ENCODE data around the gene CNPY1. TPM values are rescaled to one million over a fixed set of nuclear protein-coding genes. Genes with fewer than 3 reads are reported as not detected.

CNPY1 gene
- total and polyA plus RNA-seq, 2 experiments from 2014 or later, result not detected

GRCh38 chr7:155571581-155572345 lies 25.4 kb upstream of the CNPY1 start:
- no peak overlapping the region for H3K4me3 ChIP-seq
- no peak for DNase-seq
- no peak overlapping the region for H3K9ac ChIP-seq
- in situ Hi-C loops (cut with MboI), result no loop called here
- H3K4me2 ChIP-seq (ENCODE audit: unreplicated experiment), result no peak overlapping the region
- no peak overlapping the region for H3K27ac ChIP-seq
- H4K20me1 ChIP-seq (ENCODE audit: insufficient read depth), result no peaks in the 10 kb centered on the region
- H3K79me2 ChIP-seq (ENCODE audit: insufficient read depth), result no peaks in the 10 kb centered on the region
- WGBS, 2 experiments (ENCODE audit: low coverage in 1 of 2, low lambda C conversion rate in 2 of 2, missing lambda C conversion rate in 2 of 2), result 26 to 33% methylated on average over 11 of the region's 11 CpGs
- H3K27me3 ChIP-seq (replicated peaks; ENCODE audit: insufficient read depth), result no peaks in the 10 kb centered on the region
- no peaks in the 10 kb centered on the region for H3K4me1 ChIP-seq (ENCODE audit: insufficient read depth)
- no peaks in the 10 kb centered on the region for H3F3A ChIP-seq (ENCODE audit: insufficient read depth)
- H3K36me3 ChIP-seq (ENCODE audit: low read depth), result no peaks in the 10 kb centered on the region
- no peaks in the 10 kb centered on the region for H3K9me3 ChIP-seq (ENCODE audit: low read depth)
- no peak overlapping the region for H2AFZ ChIP-seq
- no peaks in the 10 kb centered on the region for H3K9me2 ChIP-seq (ENCODE audit: insufficient read depth)
- TF ChIP-seq EZH2phosphoT487 (IDR thresholded peaks at IDR 0.05; ENCODE audit: insufficient read depth, low read depth) (no peak), EZH2 (IDR thresholded peaks at IDR 0.05; ENCODE audit: insufficient read depth, poor library complexity, severe bottlenecking) (no peak)

DNA sequence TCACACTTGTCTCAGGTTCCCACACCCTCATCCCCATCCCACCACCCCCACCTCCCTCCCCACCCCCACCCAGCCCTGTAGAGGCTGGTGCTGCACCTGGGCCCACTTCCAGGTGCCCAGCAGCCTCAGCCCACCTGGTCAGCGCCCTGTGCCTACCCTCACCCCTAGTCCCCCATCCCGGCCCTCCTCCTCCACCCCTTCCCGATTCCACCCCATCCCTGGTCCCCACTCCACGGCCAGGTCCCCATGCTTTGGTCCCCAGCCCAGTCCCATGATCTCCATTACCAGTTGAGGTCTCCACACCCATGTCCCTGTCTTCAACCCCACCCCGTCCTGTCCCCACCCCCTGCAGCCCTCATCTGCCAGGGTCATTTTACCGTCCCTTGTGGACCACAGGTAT lies 24.6 kb upstream of the CNPY1 start:
- Histone ChIP-seq H3K36me3 (ENCODE audit: low read depth) (no peaks in the 10 kb centered on the region), H4K20me1 (ENCODE audit: insufficient read depth) (no peaks in the 10 kb centered on the region), H2AFZ (no peak overlapping the region), H3K79me2 (ENCODE audit: insufficient read depth) (no peaks in the 10 kb centered on the region), H3K27ac (no peak overlapping the region), H3K4me3 (no peak overlapping the region), H3F3A (ENCODE audit: insufficient read depth) (no peaks in the 10 kb centered on the region), H3K9me3 (ENCODE audit: low read depth) (no peaks in the 10 kb centered on the region), H3K9me2 (ENCODE audit: insufficient read depth) (no peaks in the 10 kb centered on the region), H3K9ac (no peak overlapping the region), H3K4me1 (ENCODE audit: insufficient read depth) (no peaks in the 10 kb centered on the region), H3K4me2 (ENCODE audit: unreplicated experiment) (no peak overlapping the region), H3K27me3 (replicated peaks; ENCODE audit: insufficient read depth) (no peaks in the 10 kb centered on the region)
- in situ Hi-C loops (cut with MboI), result no loop called here
- no peak for TF ChIP-seq EZH2phosphoT487 (IDR thresholded peaks at IDR 0.05; ENCODE audit: insufficient read depth, low read depth)
- no peak for TF ChIP-seq EZH2 (IDR thresholded peaks at IDR 0.05; ENCODE audit: insufficient read depth, poor library complexity, severe bottlenecking)
- DNase-seq, result no peak
- 32 to 46% methylated on average over 3 to 6 of the region's 6 CpGs for WGBS, 2 experiments (ENCODE audit: low coverage in 1 of 2, low lambda C conversion rate in 2 of 2, missing lambda C conversion rate in 2 of 2)

- no peaks in the 10 kb centered on the region for H3K9me2 ChIP-seq (ENCODE audit: insufficient read depth)
- no peak for TF ChIP-seq EZH2phosphoT487 (IDR thresholded peaks at IDR 0.05; ENCODE audit: insufficient read depth, low read depth)
- H3K4me3 ChIP-seq, result no peak overlapping the region
- H3K27ac ChIP-seq, result no peak overlapping the region
- H3K4me1 ChIP-seq (ENCODE audit: insufficient read depth), result no peaks in the 10 kb centered on the region
- H3K4me2 ChIP-seq (ENCODE audit: unreplicated experiment), result no peak overlapping the region
- H3K9ac ChIP-seq, result no peak overlapping the region
- 65 to 72% methylated on average over 14 to 28 of the region's 28 CpGs for WGBS, 2 experiments (ENCODE audit: low coverage in 1 of 2, low lambda C conversion rate in 2 of 2, missing lambda C conversion rate in 2 of 2)
- no peak overlapping the region for H2AFZ ChIP-seq
- in situ Hi-C loops (cut with MboI), result no loop called here
- no peaks in the 10 kb centered on the region for H3K27me3 ChIP-seq (replicated peaks; ENCODE audit: insufficient read depth)
- DNase-seq, result no peak
- H3K79me2 ChIP-seq (ENCODE audit: insufficient read depth), result no peaks in the 10 kb centered on the region
- H4K20me1 ChIP-seq (ENCODE audit: insufficient read depth), result no peaks in the 10 kb centered on the region
- H3K9me3 ChIP-seq (ENCODE audit: low read depth), result no peaks in the 10 kb centered on the region
- no peaks in the 10 kb centered on the region for H3K36me3 ChIP-seq (ENCODE audit: low read depth)
- H3F3A ChIP-seq (ENCODE audit: insufficient read depth), result no peaks in the 10 kb centered on the region
These were observed 24.0 kb upstream of the CNPY1 start for GRCh38 chr7:155570171-155570958.

- 60 to 66% methylated on average over 10 to 11 of the region's 11 CpGs for WGBS, 2 experiments (ENCODE audit: low coverage in 1 of 2, low lambda C conversion rate in 2 of 2, missing lambda C conversion rate in 2 of 2)
- Histone ChIP-seq H3K4me1 (ENCODE audit: insufficient read depth) (no peaks in the 10 kb centered on the region), H3K9me3 (ENCODE audit: low read depth) (no peaks in the 10 kb centered on the region), H3K36me3 (ENCODE audit: low read depth) (no peaks in the 10 kb centered on the region), H3K79me2 (ENCODE audit: insufficient read depth) (no peaks in the 10 kb centered on the region), H2AFZ (no peak overlapping the region), H3K9ac (no peak overlapping the region), H3K9me2 (ENCODE audit: insufficient read depth) (no peaks in the 10 kb centered on the region), H3F3A (ENCODE audit: insufficient read depth) (no peaks in the 10 kb centered on the region), H4K20me1 (ENCODE audit: insufficient read depth) (no peaks in the 10 kb centered on the region), H3K4me2 (ENCODE audit: unreplicated experiment) (no peak overlapping the region), H3K4me3 (no peak overlapping the region), H3K27me3 (replicated peaks; ENCODE audit: insufficient read depth) (no peaks in the 10 kb centered on the region), H3K27ac (no peak overlapping the region)
- in situ Hi-C loops (cut with MboI), result no loop called here
- no peak for DNase-seq
- TF ChIP-seq EZH2phosphoT487 (IDR thresholded peaks at IDR 0.05; ENCODE audit: insufficient read depth, low read depth) (no peak), EZH2 (IDR thresholded peaks at IDR 0.05; ENCODE audit: insufficient read depth, poor library complexity, severe bottlenecking) (no peak)
These were observed 23.3 kb upstream of the CNPY1 start for GRCh38 chr7:155569681-155570080.
